Glutamatergic neuron (in vitro differentiated cells): ENCODE results near the gene FMN1. TPM values are rescaled to one million over a fixed set of nuclear protein-coding genes. Genes with fewer than 3 reads are reported as not detected.

Experiments
- DNase-seq: peaks from one replicate; pipeline ENCODE4 v3.0.0; 2022
- H3K27ac Mint-ChIP-seq: one replicate; pipeline ENCODE4 v1.8.0; 2020; ENCODE audit warnings: mild to moderate bottlenecking, mixed read lengths, inconsistent platforms; ENCODE audit not compliant: unreplicated experiment
- H3K27me3 Mint-ChIP-seq: one replicate; pipeline ENCODE4 v1.8.0; 2020; ENCODE audit warnings: mild to moderate bottlenecking, moderate library complexity, mixed read lengths, inconsistent platforms; ENCODE audit not compliant: unreplicated experiment
- H3K36me3 Mint-ChIP-seq: one replicate; pipeline ENCODE4 v1.8.0; 2020; ENCODE audit warnings: mild to moderate bottlenecking, mixed read lengths, inconsistent platforms; ENCODE audit not compliant: unreplicated experiment
- H3K4me1 Mint-ChIP-seq: one replicate; pipeline ENCODE4 v1.8.0; 2020; ENCODE audit warnings: mild to moderate bottlenecking, low read depth, mixed read lengths, inconsistent platforms; ENCODE audit not compliant: unreplicated experiment
- H3K4me3 Mint-ChIP-seq: one replicate; pipeline ENCODE4 v1.8.0; 2020; ENCODE audit warnings: mild to moderate bottlenecking, mixed read lengths, inconsistent platforms; ENCODE audit not compliant: unreplicated experiment
- H3K9me3 Mint-ChIP-seq: one replicate; pipeline ENCODE4 v1.8.0; 2020; ENCODE audit warnings: mild to moderate bottlenecking, moderate library complexity, mixed read lengths, inconsistent platforms; ENCODE audit not compliant: unreplicated experiment
- total RNA-seq: library from RNA; stranded (reverse); fragmentation: NEBNext Ultra II Directional; extraction: Animal tissue kit (Norgen Biotek cat#: 25700); gene quantifications from one replicate; pipeline ENCODE4 v1.2.1, GENCODE V29; 2021; ENCODE audit not compliant: unreplicated experiment
- TF ChIP-seq, protein P1 (sequence below): fragments of 200-600 bp; sonication (generic); IDR thresholded peaks from one replicate; pipeline ENCODE4 v1.5.0; 2021; ENCODE audit not compliant: partially characterized antibody, unreplicated experiment

Gene FMN1
- total RNA-seq, 1 donor from 2014 or later, result 1.1 TPM

DNA sequence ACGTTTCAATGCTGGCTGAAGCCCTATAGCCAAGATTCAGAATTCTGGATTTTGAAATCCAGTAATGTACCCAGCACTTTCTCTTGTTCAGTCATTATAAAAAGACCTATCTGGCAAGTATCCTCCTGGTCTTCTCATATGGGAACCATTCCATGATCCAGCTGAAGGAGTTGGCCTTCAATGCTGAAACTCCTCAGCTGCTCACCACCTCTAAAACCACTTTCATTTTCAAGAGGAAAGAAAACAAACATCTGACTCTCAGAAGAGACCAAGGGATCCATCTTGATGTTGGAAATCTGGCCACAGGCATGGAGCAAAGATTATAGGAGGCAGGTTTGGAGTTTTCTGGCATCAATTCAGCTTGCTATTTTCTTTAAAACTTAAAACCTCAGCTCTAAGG is 235.4 kb downstream of the FMN1 start:
- H3K27me3 Mint-ChIP-seq, result no peaks in the 10 kb centered on the region
- H3K4me3 Mint-ChIP-seq, result no peak overlapping the region
- no peaks in the 10 kb centered on the region for H3K9me3 Mint-ChIP-seq
- no peak for DNase-seq
- TF ChIP-seq, protein P1, sequence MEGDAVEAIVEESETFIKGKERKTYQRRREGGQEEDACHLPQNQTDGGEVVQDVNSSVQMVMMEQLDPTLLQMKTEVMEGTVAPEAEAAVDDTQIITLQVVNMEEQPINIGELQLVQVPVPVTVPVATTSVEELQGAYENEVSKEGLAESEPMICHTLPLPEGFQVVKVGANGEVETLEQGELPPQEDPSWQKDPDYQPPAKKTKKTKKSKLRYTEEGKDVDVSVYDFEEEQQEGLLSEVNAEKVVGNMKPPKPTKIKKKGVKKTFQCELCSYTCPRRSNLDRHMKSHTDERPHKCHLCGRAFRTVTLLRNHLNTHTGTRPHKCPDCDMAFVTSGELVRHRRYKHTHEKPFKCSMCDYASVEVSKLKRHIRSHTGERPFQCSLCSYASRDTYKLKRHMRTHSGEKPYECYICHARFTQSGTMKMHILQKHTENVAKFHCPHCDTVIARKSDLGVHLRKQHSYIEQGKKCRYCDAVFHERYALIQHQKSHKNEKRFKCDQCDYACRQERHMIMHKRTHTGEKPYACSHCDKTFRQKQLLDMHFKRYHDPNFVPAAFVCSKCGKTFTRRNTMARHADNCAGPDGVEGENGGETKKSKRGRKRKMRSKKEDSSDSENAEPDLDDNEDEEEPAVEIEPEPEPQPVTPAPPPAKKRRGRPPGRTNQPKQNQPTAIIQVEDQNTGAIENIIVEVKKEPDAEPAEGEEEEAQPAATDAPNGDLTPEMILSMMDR, result no peak
- no peaks in the 10 kb centered on the region for H3K4me1 Mint-ChIP-seq
- no peak overlapping the region for H3K27ac Mint-ChIP-seq
- no peaks in the 10 kb centered on the region for H3K36me3 Mint-ChIP-seq

DNA sequence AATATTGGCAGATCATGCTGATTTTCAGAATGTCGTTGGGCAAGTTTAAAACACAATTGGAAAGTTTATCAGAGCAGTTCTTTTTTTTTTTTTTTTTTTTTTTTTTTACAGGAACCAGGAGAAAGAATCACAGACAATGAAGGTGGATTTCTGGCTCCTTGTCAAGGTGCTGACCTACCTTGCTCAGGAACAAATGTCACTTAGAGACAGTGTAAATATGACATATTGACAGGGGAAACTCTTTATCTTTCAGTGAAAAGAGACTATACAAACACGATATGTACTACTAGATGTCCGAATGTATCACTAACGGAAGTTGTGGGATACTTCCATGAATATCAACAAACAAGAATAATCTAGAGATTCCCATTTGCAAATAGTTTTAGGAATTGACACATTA is 237.3 kb downstream of the FMN1 start:
- H3K9me3 Mint-ChIP-seq, result no peaks in the 10 kb centered on the region
- no peaks in the 10 kb centered on the region for H3K4me1 Mint-ChIP-seq
- TF ChIP-seq, protein P1, result no peak
- DNase-seq, result no peak
- no peaks in the 10 kb centered on the region for H3K36me3 Mint-ChIP-seq
- no peak overlapping the region for H3K4me3 Mint-ChIP-seq
- H3K27me3 Mint-ChIP-seq, result no peaks in the 10 kb centered on the region
- no peak overlapping the region for H3K27ac Mint-ChIP-seq

DNA sequence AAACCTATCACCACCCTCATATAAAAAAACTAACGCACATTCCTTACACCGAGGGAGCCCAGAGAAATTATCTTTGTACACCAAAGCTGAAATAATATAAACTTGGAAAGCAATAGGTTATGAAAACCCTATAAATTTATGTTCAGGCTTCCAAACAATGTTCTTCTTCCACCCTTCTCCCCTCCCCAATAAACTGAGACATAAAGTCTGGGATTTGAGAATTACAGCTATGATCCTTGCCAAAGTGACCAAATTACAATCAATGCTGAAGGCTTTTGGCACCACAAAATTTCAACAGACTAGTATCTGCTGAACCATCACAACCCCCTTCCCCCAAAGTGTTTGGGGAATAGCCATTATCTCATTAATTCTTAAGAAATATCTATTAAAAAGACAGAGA is 237.8 kb downstream of the FMN1 start:
- no peaks in the 10 kb centered on the region for H3K36me3 Mint-ChIP-seq
- H3K27me3 Mint-ChIP-seq, result no peaks in the 10 kb centered on the region
- TF ChIP-seq, protein P1, result no peak
- no peaks in the 10 kb centered on the region for H3K9me3 Mint-ChIP-seq
- no peaks in the 10 kb centered on the region for H3K4me1 Mint-ChIP-seq
- no peak overlapping the region for H3K4me3 Mint-ChIP-seq
- H3K27ac Mint-ChIP-seq, result no peak overlapping the region
- no peak for DNase-seq

DNA sequence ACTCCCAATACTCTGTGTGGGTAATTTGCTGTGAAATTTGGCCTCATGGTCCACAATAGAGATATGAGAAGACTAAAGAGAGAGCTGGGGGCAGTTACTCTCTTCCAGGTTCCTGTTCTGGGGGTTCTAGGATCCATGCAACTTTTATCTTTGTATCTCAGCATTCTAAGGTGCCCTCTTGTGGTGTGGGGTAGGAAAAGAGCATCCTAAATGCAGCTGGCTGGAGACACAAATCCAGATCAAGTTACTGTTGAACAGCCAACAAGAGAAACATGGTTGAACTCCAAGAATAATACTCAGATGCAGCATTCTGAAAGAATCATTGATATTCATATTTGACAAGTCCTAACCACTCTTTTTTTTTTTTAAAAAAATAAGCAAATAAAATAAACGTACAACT is 238.5 kb downstream of the FMN1 start:
- H3K4me1 Mint-ChIP-seq, result no peaks in the 10 kb centered on the region
- no peaks in the 10 kb centered on the region for H3K9me3 Mint-ChIP-seq
- no peaks in the 10 kb centered on the region for H3K27me3 Mint-ChIP-seq
- TF ChIP-seq, protein P1, result no peak
- no peak overlapping the region for H3K27ac Mint-ChIP-seq
- no peak overlapping the region for H3K4me3 Mint-ChIP-seq
- DNase-seq, result no peak
- no peaks in the 10 kb centered on the region for H3K36me3 Mint-ChIP-seq

DNA sequence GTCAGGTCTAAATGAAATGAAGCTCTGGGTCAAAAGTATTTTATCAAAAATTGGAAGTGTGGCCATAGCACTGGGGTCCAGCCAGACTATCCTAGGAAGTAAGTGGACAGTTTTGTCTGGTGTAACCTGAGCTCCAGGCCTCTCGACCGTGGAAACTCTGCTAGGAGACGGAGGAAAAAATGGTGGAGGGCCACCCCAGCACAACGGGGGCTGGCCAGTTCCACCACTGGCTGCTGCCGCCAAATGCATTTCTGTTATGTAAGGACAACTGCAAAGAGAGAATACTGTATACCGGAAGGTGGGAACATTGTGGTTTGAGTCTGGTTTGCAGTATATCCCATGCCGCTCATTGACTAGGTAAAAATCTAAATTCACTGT is 241.0 kb downstream of the FMN1 start:
- TF ChIP-seq, protein P1, result no peak
- DNase-seq, result no peak
- no peaks in the 10 kb centered on the region for H3K36me3 Mint-ChIP-seq
- no peaks in the 10 kb centered on the region for H3K27me3 Mint-ChIP-seq
- H3K27ac Mint-ChIP-seq, result no peak overlapping the region
- H3K9me3 Mint-ChIP-seq, result no peaks in the 10 kb centered on the region
- no peak overlapping the region for H3K4me3 Mint-ChIP-seq
- no peaks in the 10 kb centered on the region for H3K4me1 Mint-ChIP-seq
